ENCODE measurements around the gene OR9G4. TPM values are rescaled to one million over a fixed set of nuclear protein-coding genes. Genes with fewer than 3 reads are reported as not detected.

Gene OR9G4
- polyA plus RNA-seq, 3 donors = not detected

Other genes starting within 250 kb of the OR9G4 start
- not detected for gene OR5M11, start 205.4 kb downstream of the OR9G4 start, polyA plus RNA-seq (ENCODE audit: insufficient read length in 3 of 3)
- gene OR5M10, start 171.0 kb downstream of the OR9G4 start, polyA plus RNA-seq (ENCODE audit: insufficient read length in 3 of 3) = not detected
- not detected for gene OR5M1, start 133.8 kb downstream of the OR9G4 start, polyA plus RNA-seq (ENCODE audit: insufficient read length in 3 of 3)
- not detected for gene OR5AP2, start 106.3 kb downstream of the OR9G4 start, polyA plus RNA-seq (ENCODE audit: insufficient read length in 3 of 3)
- gene OR5AR1, start 85.0 kb downstream of the OR9G4 start, polyA plus RNA-seq (ENCODE audit: insufficient read length in 3 of 3) = not detected
- not detected for gene OR9G1, start 49.6 kb downstream of the OR9G4 start, polyA plus RNA-seq (ENCODE audit: insufficient read length in 3 of 3)
- under 1 TPM in 1 of 3 donors, not detected in 2; 0.45 TPM for gene OR5AK2, start 240.2 kb upstream of the OR9G4 start, polyA plus RNA-seq (ENCODE audit: insufficient read length in 3 of 3)